Measurements from ENCODE around the gene KIF1B.

The KIF1B gene

DNA sequence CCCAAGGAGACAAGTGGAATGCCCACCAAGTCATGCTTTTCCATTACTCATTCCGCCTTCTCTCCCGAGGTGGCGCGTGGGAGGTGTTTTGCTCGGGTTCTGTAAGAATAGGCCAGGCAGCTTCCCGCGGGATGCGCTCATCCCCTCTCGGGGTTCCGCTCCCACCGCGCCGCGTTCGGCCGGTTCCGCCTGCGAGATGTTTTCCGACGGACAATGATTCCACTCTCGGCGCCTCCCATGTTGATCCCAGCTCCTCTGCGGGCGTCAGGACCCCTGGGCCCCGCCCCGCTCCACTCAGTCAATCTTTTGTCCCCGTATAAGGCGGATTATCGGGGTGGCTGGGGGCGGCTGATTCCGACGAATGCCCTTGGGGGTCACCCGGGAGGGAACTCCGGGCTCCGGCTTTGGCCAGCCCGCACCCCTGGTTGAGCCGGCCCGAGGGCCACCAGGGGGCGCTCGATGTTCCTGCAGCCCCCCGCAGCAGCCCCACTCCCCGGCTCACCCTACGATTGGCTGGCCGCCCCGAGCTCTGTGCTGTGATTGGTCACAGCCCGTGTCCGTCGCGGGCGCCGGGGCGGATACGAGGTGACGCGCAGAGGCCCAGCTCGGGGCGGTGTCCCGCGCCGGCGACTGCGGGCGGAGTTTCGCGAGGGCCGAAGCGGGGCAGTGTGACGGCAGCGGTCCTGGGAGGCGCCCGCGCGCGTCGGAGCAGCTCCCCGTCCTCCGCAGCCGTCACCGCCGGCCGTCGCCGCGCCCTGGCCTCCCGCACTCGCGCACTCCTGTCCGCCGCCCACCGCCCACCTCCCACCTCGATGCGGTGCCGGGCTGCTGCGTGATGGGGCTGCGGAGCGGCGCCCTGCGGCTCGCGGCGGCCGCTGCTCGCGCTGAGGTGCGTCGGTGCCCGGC is at the start of gene KIF1B:
KIF1B (plus strand) TSS at position 666 of the 906 bp plus-strand sequence. CDS start 21,759 bp downstream, outside the sequence.
- Histone ChIP-seq H3K9me3 (ENCODE audit: low read length) (no peaks in the 10 kb centered on the region), H3K27me3 (ENCODE audit: insufficient read depth, low read length) (no peaks in the 10 kb centered on the region), H2AFZ (ENCODE audit: low read depth, low read length) (peak within 1 kb of the TSS; percentile 81), H3K36me3 (ENCODE audit: insufficient read depth, low read length) (no peaks in the 10 kb centered on the region), H3K4me3 (ENCODE audit: low read length) (peak within 1 kb of the TSS; percentile 94), H3K4me1 (ENCODE audit: insufficient read depth, low read length) (peaks cover 24% of the 10 kb centered on the region)

DNA sequence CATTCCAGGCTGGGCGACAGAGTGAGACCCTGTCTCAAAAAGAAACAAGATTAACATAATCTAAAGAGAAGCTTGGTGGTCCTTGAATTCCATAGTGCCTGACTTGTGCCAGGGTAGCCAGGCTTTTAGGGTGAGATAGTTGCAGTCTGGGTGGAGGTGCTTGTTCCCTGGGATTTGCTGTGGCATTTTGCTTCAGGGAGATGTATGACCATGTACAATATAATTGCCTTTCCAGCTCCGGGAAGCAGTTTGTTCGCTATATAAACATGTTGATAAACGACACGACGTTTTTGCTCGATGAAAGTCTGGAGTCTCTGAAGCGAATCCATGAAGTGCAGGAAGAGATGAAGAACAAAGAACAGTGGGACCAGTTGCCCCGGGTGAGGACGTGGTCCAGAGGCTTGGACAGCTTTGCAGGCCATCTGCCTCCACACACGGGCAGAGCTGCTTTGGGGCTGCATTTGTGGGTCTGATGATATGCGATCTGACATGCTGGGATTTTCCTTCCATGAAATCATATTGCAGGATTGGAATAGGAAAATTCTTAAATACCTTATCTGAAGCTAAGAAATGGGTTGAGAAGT is 49.4 kb upstream of the KIF1B start:
- H3K27me3 ChIP-seq (ENCODE audit: insufficient read depth, low read length), result no peaks in the 10 kb centered on the region
- H3K9me3 ChIP-seq (ENCODE audit: low read length), result no peaks in the 10 kb centered on the region
- no peak overlapping the region for H3K4me3 ChIP-seq (ENCODE audit: low read length)
- no peaks in the 10 kb centered on the region for H3K4me1 ChIP-seq (ENCODE audit: insufficient read depth, low read length)
- no peak overlapping the region for H2AFZ ChIP-seq (ENCODE audit: low read depth, low read length)
- peaks cover 37% of the 10 kb centered on the region for H3K36me3 ChIP-seq (ENCODE audit: insufficient read depth, low read length)

- no peak overlapping the region for H2AFZ ChIP-seq (ENCODE audit: low read depth, low read length)
- no peaks in the 10 kb centered on the region for H3K27me3 ChIP-seq (ENCODE audit: insufficient read depth, low read length)
- H3K4me1 ChIP-seq (ENCODE audit: insufficient read depth, low read length), result no peaks in the 10 kb centered on the region
- peaks cover 36% of the 10 kb centered on the region for H3K36me3 ChIP-seq (ENCODE audit: insufficient read depth, low read length)
- H3K4me3 ChIP-seq (ENCODE audit: low read length), result no peak overlapping the region
- H3K9me3 ChIP-seq (ENCODE audit: low read length), result no peaks in the 10 kb centered on the region
Measured at GRCh38 chr1:10161541-10162290, 48.7 kb upstream of the KIF1B start.

GRCh38 chr1:10168912-10169514 is 41.4 kb upstream of the KIF1B start:
- no peak overlapping the region for H2AFZ ChIP-seq (ENCODE audit: low read depth, low read length)
- no peaks in the 10 kb centered on the region for H3K27me3 ChIP-seq (ENCODE audit: insufficient read depth, low read length)
- H3K4me1 ChIP-seq (ENCODE audit: insufficient read depth, low read length), result peaks cover 29% of the 10 kb centered on the region
- peaks cover 42% of the 10 kb centered on the region for H3K36me3 ChIP-seq (ENCODE audit: insufficient read depth, low read length)
- H3K9me3 ChIP-seq (ENCODE audit: low read length), result no peaks in the 10 kb centered on the region
- H3K4me3 ChIP-seq (ENCODE audit: low read length), result no peak overlapping the region

- Histone ChIP-seq H3K4me1 (ENCODE audit: insufficient read depth, low read length) (peaks cover 29% of the 10 kb centered on the region), H2AFZ (ENCODE audit: low read depth, low read length) (no peak overlapping the region), H3K27me3 (ENCODE audit: insufficient read depth, low read length) (no peaks in the 10 kb centered on the region), H3K9me3 (ENCODE audit: low read length) (peaks cover 4% of the 10 kb centered on the region), H3K4me3 (ENCODE audit: low read length) (no peak overlapping the region), H3K36me3 (ENCODE audit: insufficient read depth, low read length) (peaks cover 32% of the 10 kb centered on the region)
Measured at GRCh38 chr1:10170239-10170574, 40.2 kb upstream of the KIF1B start.

- peaks cover 23% of the 10 kb centered on the region for H3K36me3 ChIP-seq (ENCODE audit: insufficient read depth, low read length)
- no peaks in the 10 kb centered on the region for H3K27me3 ChIP-seq (ENCODE audit: insufficient read depth, low read length)
- no peak overlapping the region for H3K4me3 ChIP-seq (ENCODE audit: low read length)
- H3K4me1 ChIP-seq (ENCODE audit: insufficient read depth, low read length), result peaks cover 29% of the 10 kb centered on the region
- no peak overlapping the region for H2AFZ ChIP-seq (ENCODE audit: low read depth, low read length)
- peaks cover 7% of the 10 kb centered on the region for H3K9me3 ChIP-seq (ENCODE audit: low read length)
Measured at GRCh38 chr1:10171105-10171767, 39.1 kb upstream of the KIF1B start.

- no peak overlapping the region for H3K4me3 ChIP-seq (ENCODE audit: low read length)
- H3K27me3 ChIP-seq (ENCODE audit: insufficient read depth, low read length), result no peaks in the 10 kb centered on the region
- no peak overlapping the region for H2AFZ ChIP-seq (ENCODE audit: low read depth, low read length)
- H3K36me3 ChIP-seq (ENCODE audit: insufficient read depth, low read length), result peaks cover 23% of the 10 kb centered on the region
- peaks cover 7% of the 10 kb centered on the region for H3K9me3 ChIP-seq (ENCODE audit: low read length)
- H3K4me1 ChIP-seq (ENCODE audit: insufficient read depth, low read length), result peaks cover 29% of the 10 kb centered on the region
Measured at GRCh38 chr1:10171995-10172669, 38.2 kb upstream of the KIF1B start.

GRCh38 chr1:10173582-10173981 is 36.8 kb upstream of the KIF1B start:
- Histone ChIP-seq H3K9me3 (ENCODE audit: low read length) (peaks cover 7% of the 10 kb centered on the region), H2AFZ (ENCODE audit: low read depth, low read length) (no peak overlapping the region), H3K4me3 (ENCODE audit: low read length) (no peak overlapping the region), H3K4me1 (ENCODE audit: insufficient read depth, low read length) (peaks cover 43% of the 10 kb centered on the region), H3K27me3 (ENCODE audit: insufficient read depth, low read length) (no peaks in the 10 kb centered on the region), H3K36me3 (ENCODE audit: insufficient read depth, low read length) (peaks cover 17% of the 10 kb centered on the region)

- Histone ChIP-seq H3K27me3 (ENCODE audit: insufficient read depth, low read length) (no peaks in the 10 kb centered on the region), H3K4me1 (ENCODE audit: insufficient read depth, low read length) (peaks cover 45% of the 10 kb centered on the region), H3K4me3 (ENCODE audit: low read length) (peak overlapping the region; percentile 4), H3K9me3 (ENCODE audit: low read length) (peaks cover 7% of the 10 kb centered on the region), H3K36me3 (ENCODE audit: insufficient read depth, low read length) (peaks cover 7% of the 10 kb centered on the region), H2AFZ (ENCODE audit: low read depth, low read length) (no peak overlapping the region)
Measured at GRCh38 chr1:10177876-10178275, 32.5 kb upstream of the KIF1B start.

GRCh38 chr1:10178597-10179405 is 31.6 kb upstream of the KIF1B start:
- Histone ChIP-seq H3K4me3 (ENCODE audit: low read length) (peak overlapping the region; percentile 36), H3K4me1 (ENCODE audit: insufficient read depth, low read length) (peaks cover 45% of the 10 kb centered on the region), H3K36me3 (ENCODE audit: insufficient read depth, low read length) (peaks cover under 1% of the 10 kb centered on the region), H2AFZ (ENCODE audit: low read depth, low read length) (no peak overlapping the region), H3K9me3 (ENCODE audit: low read length) (peaks cover 7% of the 10 kb centered on the region), H3K27me3 (ENCODE audit: insufficient read depth, low read length) (no peaks in the 10 kb centered on the region)

DNA sequence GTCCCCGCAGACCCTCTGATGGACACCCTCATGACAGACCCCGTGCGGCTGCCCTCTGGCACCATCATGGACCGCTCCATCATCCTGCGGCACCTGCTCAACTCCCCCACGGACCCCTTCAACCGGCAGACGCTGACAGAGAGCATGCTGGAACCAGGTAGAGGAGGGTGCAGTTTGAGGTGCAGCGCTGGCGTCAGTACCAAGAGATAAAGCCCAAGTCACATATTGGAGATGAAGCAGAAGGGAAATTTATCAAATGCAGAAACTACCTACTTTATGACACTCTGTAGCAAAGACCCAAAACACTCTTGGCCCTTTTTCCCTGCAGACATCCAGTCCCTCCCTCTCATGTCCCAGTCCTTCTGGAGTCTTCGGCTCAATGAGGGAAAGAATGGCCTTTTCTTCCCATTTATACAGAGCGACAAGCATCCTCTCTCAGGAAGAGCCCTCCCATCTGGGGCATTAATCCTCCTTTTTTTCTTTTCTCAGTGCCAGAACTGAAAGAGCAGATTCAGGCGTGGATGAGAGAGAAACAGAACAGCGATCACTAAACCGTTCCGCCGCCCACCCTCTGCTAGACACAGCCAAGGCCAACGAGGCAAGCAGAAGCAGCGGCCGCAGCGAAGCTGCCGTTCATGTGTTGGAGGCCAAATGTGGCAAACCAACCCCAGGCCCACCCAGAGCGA is 30.8 kb upstream of the KIF1B start:
- H3K9me3 ChIP-seq (ENCODE audit: low read length), result peaks cover 7% of the 10 kb centered on the region
- no peak overlapping the region for H2AFZ ChIP-seq (ENCODE audit: low read depth, low read length)
- peak overlapping the region; percentile 36 for H3K4me3 ChIP-seq (ENCODE audit: low read length)
- no peaks in the 10 kb centered on the region for H3K27me3 ChIP-seq (ENCODE audit: insufficient read depth, low read length)
- no peaks in the 10 kb centered on the region for H3K36me3 ChIP-seq (ENCODE audit: insufficient read depth, low read length)
- H3K4me1 ChIP-seq (ENCODE audit: insufficient read depth, low read length), result peaks cover 45% of the 10 kb centered on the region
